Astrocyte (in vitro differentiated cells and primary cell): Measurements from ENCODE around the gene CNPY2.
"Not testable (repeated sequence)": the region's sequence is repeated elsewhere in the genome, so short reads cannot be mapped to it uniquely, and the experiment has no call there.

Experiments used
- CTCF ChIP-seq: IDR thresholded peaks from 2 replicates; pipeline ENCODE4 v1.5.1; 2011; ENCODE audit warnings: low read depth, mild to moderate bottlenecking, inconsistent platforms, low read length, moderate library complexity; ENCODE audit not compliant: insufficient read depth
- EZH2 ChIP-seq: IDR thresholded peaks from 2 replicates; pipeline ENCODE4 v1.6.1; 2012; ENCODE audit warnings: mild to moderate bottlenecking, low read length, inconsistent platforms; ENCODE audit not compliant: insufficient read depth

GRCh38 chr12:56342290-56342689 lies 26.5 kb upstream of the CNPY2 start:
- TF ChIP-seq CTCF, EZH2: not testable (repeated sequence)
